Caco-2 (cell line): ENCODE measurements around the gene KIF1C. TPM values are rescaled to one million over a fixed set of nuclear protein-coding genes. Genes with fewer than 3 reads are reported as not detected.
A peak's percentile ranks its signal among the peaks of the same experiment; 100 is the strongest.

Experiments
- BruUV-seq: library from RNA; stranded (reverse); fragments of 400-500 nt; replicated peaks from 2 replicates; lab custom pipeline; 2021; lab: Mats Ljungman, UMichigan
- CTCF ChIA-PET: fragments of 300-600 bp; sonication (Branson Sonifier 250); formaldehyde crosslinking; loops from one replicate; lab custom pipeline; 2022; ENCODE audit warnings: antibody characterized with exemption; lab: Charles Lee
- POLR2A ChIA-PET: fragments of 300-600 bp; sonication (Branson Sonifier 250); formaldehyde crosslinking; loops from one replicate; lab custom pipeline; 2022; ENCODE audit warnings: antibody characterized with exemption; lab: Charles Lee
- DNase-seq, 2 experiments: peaks; one replicate each; pipeline versions ENCODE4 v3.0.0 to v3.0.0-alpha.2; 2020 to 2022
- H3K27me3 ChIP-seq: replicated peaks from 2 replicates; pipeline ENCODE4 v1.6.0; 2011; ENCODE audit warnings: low read length; ENCODE audit not compliant: control insufficient read depth, insufficient read depth
- H3K36me3 ChIP-seq: 2 replicates; pipeline ENCODE4 v1.5.1; 2011; ENCODE audit warnings: low read length; ENCODE audit not compliant: control insufficient read depth, insufficient read depth
- H3K4me1 ChIP-seq: fragments of 250-450 bp; sonication (Bioruptor Pico); 2 replicates; pipeline ENCODE4 v1.5.1; 2020; ENCODE audit warnings: mild to moderate bottlenecking
- H3K4me3 ChIP-seq: 2 replicates; pipeline ENCODE4 v1.5.1; 2011; ENCODE audit warnings: low read depth, mild to moderate bottlenecking, control low read depth, low read length
- H3K9me3 ChIP-seq: fragments of 250-450 bp; sonication (Bioruptor Pico); 2 replicates; pipeline ENCODE4 v1.5.1; 2020; ENCODE audit warnings: mild to moderate bottlenecking, moderate library complexity
- H3K27ac Mint-ChIP-seq: one replicate; pipeline ENCODE4 v1.8.0; 2022; ENCODE audit warnings: mixed read lengths; ENCODE audit not compliant: unreplicated experiment
- H3K27me3 Mint-ChIP-seq: one replicate; pipeline ENCODE4 v1.8.0; 2022; ENCODE audit warnings: mixed read lengths; ENCODE audit not compliant: insufficient read depth, unreplicated experiment
- H3K36me3 Mint-ChIP-seq: one replicate; pipeline ENCODE4 v1.8.0; 2022; ENCODE audit warnings: mild to moderate bottlenecking, mixed read lengths; ENCODE audit not compliant: insufficient read depth, unreplicated experiment
- H3K4me1 Mint-ChIP-seq: one replicate; pipeline ENCODE4 v1.8.0; 2022; ENCODE audit warnings: low read depth, mixed read lengths; ENCODE audit not compliant: unreplicated experiment
- H3K4me3 Mint-ChIP-seq: one replicate; pipeline ENCODE4 v1.8.0; 2022; ENCODE audit warnings: mild to moderate bottlenecking, moderate library complexity, mixed read lengths; ENCODE audit not compliant: unreplicated experiment
- H3K9me3 Mint-ChIP-seq: one replicate; pipeline ENCODE4 v1.8.0; 2022; ENCODE audit warnings: mixed read lengths; ENCODE audit not compliant: unreplicated experiment
- intact Hi-C: fragments of 100-400 bp; cut with micrococcal nuclease; formaldehyde crosslinking; loops from one replicate; pipeline ENCODE4 v1.10.0; 2022; ENCODE audit not compliant: unreplicated experiment
- total RNA-seq: library from RNA; stranded (reverse); gene quantifications from 2 replicates; pipeline ENCODE4 v1.2.3, GENCODE V29; 2022
- TF ChIP-seq, protein P1 (sequence below), 2 experiments: fragments of 200-600 bp in 1 of 2; IDR thresholded peaks; 1 replicate in 1 of 2; 2 replicates in 1 of 2; pipeline versions ENCODE4 v1.5.1 to v1.8.0; 2011 to 2022; ENCODE audit warnings: antibody characterized with exemption in 1 of 2, control low read depth in 1 of 2, inconsistent platforms in 1 of 2, low read depth in 1 of 2, low read length in 1 of 2, mild to moderate bottlenecking in 1 of 2, moderate library complexity in 1 of 2; ENCODE audit not compliant: insufficient read depth in 1 of 2, severe bottlenecking in 1 of 2, unreplicated experiment in 1 of 2

The KIF1C gene
- total RNA-seq, 1 experiment from 2014 or later, result 87.5 TPM

DNA sequence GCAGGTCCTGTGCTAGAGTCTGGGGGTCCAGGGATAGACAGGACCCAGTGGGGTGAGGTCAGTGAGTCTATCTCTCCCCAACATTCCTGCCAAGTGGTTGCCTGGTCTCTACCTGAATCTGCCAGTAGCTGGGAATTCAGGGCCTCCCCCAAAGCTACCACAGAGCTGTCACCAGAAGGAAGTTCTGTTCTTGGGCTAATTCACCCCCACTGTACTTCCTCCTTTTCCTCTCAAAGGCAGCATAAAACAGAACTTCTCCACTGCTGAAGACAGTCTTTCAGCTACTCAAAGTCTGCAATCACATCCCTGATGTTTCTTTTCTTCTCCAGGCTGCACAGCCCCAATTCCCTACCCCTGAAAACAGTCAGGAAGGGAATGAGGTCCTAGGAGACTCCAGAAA, 19.0 kb upstream of the KIF1C start:
- DNase-seq, result no peak
- no peak overlapping the region for H3K27ac Mint-ChIP-seq
- peaks cover 43% of the 10 kb centered on the region for H3K36me3 Mint-ChIP-seq
- TF ChIP-seq, protein P1, sequence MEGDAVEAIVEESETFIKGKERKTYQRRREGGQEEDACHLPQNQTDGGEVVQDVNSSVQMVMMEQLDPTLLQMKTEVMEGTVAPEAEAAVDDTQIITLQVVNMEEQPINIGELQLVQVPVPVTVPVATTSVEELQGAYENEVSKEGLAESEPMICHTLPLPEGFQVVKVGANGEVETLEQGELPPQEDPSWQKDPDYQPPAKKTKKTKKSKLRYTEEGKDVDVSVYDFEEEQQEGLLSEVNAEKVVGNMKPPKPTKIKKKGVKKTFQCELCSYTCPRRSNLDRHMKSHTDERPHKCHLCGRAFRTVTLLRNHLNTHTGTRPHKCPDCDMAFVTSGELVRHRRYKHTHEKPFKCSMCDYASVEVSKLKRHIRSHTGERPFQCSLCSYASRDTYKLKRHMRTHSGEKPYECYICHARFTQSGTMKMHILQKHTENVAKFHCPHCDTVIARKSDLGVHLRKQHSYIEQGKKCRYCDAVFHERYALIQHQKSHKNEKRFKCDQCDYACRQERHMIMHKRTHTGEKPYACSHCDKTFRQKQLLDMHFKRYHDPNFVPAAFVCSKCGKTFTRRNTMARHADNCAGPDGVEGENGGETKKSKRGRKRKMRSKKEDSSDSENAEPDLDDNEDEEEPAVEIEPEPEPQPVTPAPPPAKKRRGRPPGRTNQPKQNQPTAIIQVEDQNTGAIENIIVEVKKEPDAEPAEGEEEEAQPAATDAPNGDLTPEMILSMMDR (IDR thresholded peaks at IDR 0.05; ENCODE audit: insufficient read depth in 1 of 2, low read depth in 1 of 2, low read length in 1 of 2, severe bottlenecking in 1 of 2, unreplicated experiment in 1 of 2), result no peak
- Histone ChIP-seq H3K36me3 (no peaks in the 10 kb centered on the region), H3K9me3 (no peaks in the 10 kb centered on the region), H3K4me1 (no peaks in the 10 kb centered on the region), H3K27me3 (no peaks in the 10 kb centered on the region), H3K4me3 (no peak overlapping the region)
- H3K4me1 Mint-ChIP-seq, result peaks cover 16% of the 10 kb centered on the region
- H3K4me3 Mint-ChIP-seq, result no peak overlapping the region
- CTCF ChIA-PET, result no interaction called here
- no TSS peak for BruUV-seq
- H3K9me3 Mint-ChIP-seq, result no peaks in the 10 kb centered on the region
- intact Hi-C loops, result no loop called here
- H3K27me3 Mint-ChIP-seq, result no peaks in the 10 kb centered on the region
- POLR2A ChIA-PET, result no interaction called here

DNA sequence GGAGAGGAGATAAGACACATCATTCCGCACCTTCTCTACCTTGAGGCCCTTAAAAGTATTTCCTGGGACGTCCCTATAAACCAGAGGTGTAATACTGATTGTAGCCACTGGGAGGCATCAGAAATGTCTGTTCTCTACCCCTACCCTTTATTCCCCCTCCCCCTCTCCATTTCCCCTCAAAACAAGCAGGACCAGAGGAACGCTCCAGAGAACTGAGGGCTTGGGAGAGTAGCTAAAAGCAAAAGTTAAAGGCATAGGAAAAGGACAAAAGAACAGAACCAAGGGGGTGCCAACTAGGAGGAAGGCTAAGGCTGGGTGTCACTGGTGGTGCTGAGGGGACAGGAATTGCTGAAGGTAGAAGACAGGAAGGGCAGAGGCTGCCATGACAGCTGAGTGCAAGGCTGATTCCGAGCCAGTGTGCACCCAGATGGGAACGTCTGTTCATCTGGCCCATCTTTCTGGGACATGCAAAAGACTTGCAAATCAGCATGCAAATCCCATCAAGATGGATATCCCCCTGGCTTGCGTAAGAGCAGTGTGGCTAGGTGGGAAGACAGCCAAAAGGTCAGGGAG, 17.0 kb upstream of the KIF1C start:
- Mint-ChIP-seq H3K4me1 (peaks cover 8% of the 10 kb centered on the region), H3K9me3 (no peaks in the 10 kb centered on the region), H3K27ac (no peak overlapping the region), H3K36me3 (peaks cover 28% of the 10 kb centered on the region), H3K4me3 (no peak overlapping the region), H3K27me3 (no peaks in the 10 kb centered on the region)
- BruUV-seq, result no TSS peak
- H3K4me1 ChIP-seq, result no peaks in the 10 kb centered on the region
- H3K27me3 ChIP-seq, result no peaks in the 10 kb centered on the region
- no peaks in the 10 kb centered on the region for H3K9me3 ChIP-seq
- ChIA-PET POLR2A (no interaction called here), CTCF (no interaction called here)
- TF ChIP-seq, protein P1 (IDR thresholded peaks at IDR 0.05; ENCODE audit: insufficient read depth in 1 of 2, low read depth in 1 of 2, low read length in 1 of 2, severe bottlenecking in 1 of 2, unreplicated experiment in 1 of 2), result peak; percentile 35 to 49
- intact Hi-C loops, result loop anchor here (1.0 kb wide), 1 partner anchor 82 kb away; no protein-coding TSS in a partner anchor
- peak in 1 of 2 experiments; percentile 55 for DNase-seq
- H3K4me3 ChIP-seq, result no peak overlapping the region
- no peaks in the 10 kb centered on the region for H3K36me3 ChIP-seq

DNA sequence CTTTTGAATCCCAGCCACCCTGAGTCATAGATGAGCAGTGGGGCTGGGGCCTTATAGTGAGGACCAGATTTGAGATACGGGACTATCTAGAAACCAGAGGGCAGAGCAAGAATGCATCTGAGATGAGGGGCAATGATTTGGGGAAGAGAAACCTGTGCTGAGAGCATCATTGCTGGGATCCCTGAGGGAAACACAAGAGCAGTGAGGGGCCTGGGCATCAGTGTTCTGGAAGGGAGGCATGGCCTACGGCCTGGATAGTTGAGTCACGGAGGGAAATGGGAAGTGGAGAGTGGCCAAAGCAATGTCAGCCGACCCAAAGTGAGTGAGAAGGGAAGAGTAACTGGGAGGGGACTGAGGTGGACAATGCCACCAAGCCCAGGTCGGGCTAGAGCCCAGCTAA, 15.4 kb upstream of the KIF1C start:
- Histone ChIP-seq H3K9me3 (no peaks in the 10 kb centered on the region), H3K27me3 (no peaks in the 10 kb centered on the region), H3K36me3 (no peaks in the 10 kb centered on the region), H3K4me3 (no peak overlapping the region), H3K4me1 (no peaks in the 10 kb centered on the region)
- H3K9me3 Mint-ChIP-seq, result no peaks in the 10 kb centered on the region
- no peak overlapping the region for H3K27ac Mint-ChIP-seq
- peaks cover 7% of the 10 kb centered on the region for H3K4me1 Mint-ChIP-seq
- ChIA-PET POLR2A (no interaction called here), CTCF (no interaction called here)
- no peak for DNase-seq
- H3K4me3 Mint-ChIP-seq, result no peak overlapping the region
- H3K27me3 Mint-ChIP-seq, result no peaks in the 10 kb centered on the region
- intact Hi-C loops, result no loop called here
- TF ChIP-seq, protein P1 (IDR thresholded peaks at IDR 0.05; ENCODE audit: insufficient read depth in 1 of 2, low read depth in 1 of 2, low read length in 1 of 2, severe bottlenecking in 1 of 2, unreplicated experiment in 1 of 2), result no peak
- H3K36me3 Mint-ChIP-seq, result peaks cover 26% of the 10 kb centered on the region
- BruUV-seq, result no TSS peak
